ENCODE results near the gene MTPN. TPM values are rescaled to one million over a fixed set of nuclear protein-coding genes. Genes with fewer than 3 reads are reported as not detected.

Gene MTPN
- total RNA-seq, 1 donor from 2014 or later, result 170 TPM

GRCh38 chr7:135899458-135900064 lies 77.6 kb downstream of the MTPN start:
- no peaks in the 10 kb centered on the region for H3K4me1 Mint-ChIP-seq
- H3K9me3 Mint-ChIP-seq, result no peaks in the 10 kb centered on the region
- Histone ChIP-seq H3K4me2 (no peak overlapping the region), H3K27me3 (no peaks in the 10 kb centered on the region), H3K9ac (no peak overlapping the region), H3K79me2 (ENCODE audit: low read depth) (no peaks in the 10 kb centered on the region), H4K20me1 (ENCODE audit: low read depth) (no peaks in the 10 kb centered on the region), H3K4me1 (peaks cover 9% of the 10 kb centered on the region), H3K36me3 (no peaks in the 10 kb centered on the region), H3K27ac (no peak overlapping the region), H3K9me3 (ENCODE audit: low read depth) (no peaks in the 10 kb centered on the region), H2AFZ (replicated peaks) (no peak overlapping the region), H3F3A (ENCODE audit: low read depth) (no peaks in the 10 kb centered on the region), H3K4me3 (no peak overlapping the region)
- no peaks in the 10 kb centered on the region for H3K36me3 Mint-ChIP-seq
- TF ChIP-seq CTCF (IDR thresholded peaks at IDR 0.05) (no peak), EZH2 (IDR thresholded peaks at IDR 0.05) (no peak), EZH2phosphoT487 (IDR thresholded peaks at IDR 0.05) (no peak)
- H3K4me3 Mint-ChIP-seq, result no peak overlapping the region
- no peak for DNase-seq (ENCODE audit: low spot score)
- H3K27ac Mint-ChIP-seq, result no peak overlapping the region
- H3K27me3 Mint-ChIP-seq (ENCODE audit: insufficient read depth, low read depth), result peaks cover 2% of the 10 kb centered on the region

GRCh38 chr7:135898226-135898625 lies 78.9 kb downstream of the MTPN start:
- no peak for TF ChIP-seq EZH2 (IDR thresholded peaks at IDR 0.05)
- TF ChIP-seq CTCF (IDR thresholded peaks at IDR 0.05), result no peak
- no peak for TF ChIP-seq EZH2phosphoT487 (IDR thresholded peaks at IDR 0.05)
- no peaks in the 10 kb centered on the region for H3K27me3 ChIP-seq
- no peaks in the 10 kb centered on the region for H3K9me3 ChIP-seq (ENCODE audit: low read depth)
- Mint-ChIP-seq H3K4me1 (no peaks in the 10 kb centered on the region), H3K27me3 (ENCODE audit: insufficient read depth, low read depth) (no peaks in the 10 kb centered on the region), H3K4me3 (no peak overlapping the region), H3K27ac (no peak overlapping the region), H3K9me3 (no peaks in the 10 kb centered on the region), H3K36me3 (no peaks in the 10 kb centered on the region)
- H4K20me1 ChIP-seq (ENCODE audit: low read depth), result no peaks in the 10 kb centered on the region
- H3K4me2 ChIP-seq, result no peak overlapping the region
- H3K4me3 ChIP-seq, result no peak overlapping the region
- no peak overlapping the region for H2AFZ ChIP-seq (replicated peaks)
- no peak overlapping the region for H3K9ac ChIP-seq
- no peaks in the 10 kb centered on the region for H3K79me2 ChIP-seq (ENCODE audit: low read depth)
- H3K36me3 ChIP-seq, result no peaks in the 10 kb centered on the region
- H3K27ac ChIP-seq, result no peak overlapping the region
- H3K4me1 ChIP-seq, result peaks cover 9% of the 10 kb centered on the region
- DNase-seq (ENCODE audit: low spot score), result no peak
- no peaks in the 10 kb centered on the region for H3F3A ChIP-seq (ENCODE audit: low read depth)

GRCh38 chr7:135894816-135895215 lies 82.3 kb downstream of the MTPN start:
- H4K20me1 ChIP-seq (ENCODE audit: low read depth), result no peaks in the 10 kb centered on the region
- no peak overlapping the region for H3K9ac ChIP-seq
- no peaks in the 10 kb centered on the region for H3K9me3 Mint-ChIP-seq
- no peak overlapping the region for H3K27ac ChIP-seq
- no peak overlapping the region for H3K4me2 ChIP-seq
- no peak overlapping the region for H3K4me3 Mint-ChIP-seq
- H3K27ac Mint-ChIP-seq, result no peak overlapping the region
- TF ChIP-seq CTCF (IDR thresholded peaks at IDR 0.05) (no peak), EZH2 (IDR thresholded peaks at IDR 0.05) (no peak), EZH2phosphoT487 (IDR thresholded peaks at IDR 0.05) (no peak)
- H3F3A ChIP-seq (ENCODE audit: low read depth), result no peaks in the 10 kb centered on the region
- no peaks in the 10 kb centered on the region for H3K4me1 ChIP-seq
- no peak for DNase-seq (ENCODE audit: low spot score)
- no peaks in the 10 kb centered on the region for H3K79me2 ChIP-seq (ENCODE audit: low read depth)
- H3K4me3 ChIP-seq, result no peak overlapping the region
- no peaks in the 10 kb centered on the region for H3K27me3 ChIP-seq
- no peaks in the 10 kb centered on the region for H3K36me3 Mint-ChIP-seq
- H3K27me3 Mint-ChIP-seq (ENCODE audit: insufficient read depth, low read depth), result no peaks in the 10 kb centered on the region
- H2AFZ ChIP-seq (replicated peaks), result no peak overlapping the region
- H3K9me3 ChIP-seq (ENCODE audit: low read depth), result no peaks in the 10 kb centered on the region
- no peaks in the 10 kb centered on the region for H3K4me1 Mint-ChIP-seq
- no peaks in the 10 kb centered on the region for H3K36me3 ChIP-seq

Measured in neural progenitor cell (in vitro differentiated cells).